ENCODE data around the gene WIF1. TPM values are rescaled to one million over a fixed set of nuclear protein-coding genes. Genes with fewer than 3 reads are reported as not detected.

The WIF1 gene
- total RNA-seq, 1 experiment from 2014 or later: not detected

- Histone ChIP-seq H3K9me2 (replicated peaks; ENCODE audit: insufficient read depth, low read length) (no peaks in the 10 kb centered on the region), H2AFZ (ENCODE audit: low read length) (no peak overlapping the region), H3K4me2 (ENCODE audit: low read depth, low read length, poor library complexity, severe bottlenecking) (no peak overlapping the region), H3K27me3 (ENCODE audit: low read length) (no peaks in the 10 kb centered on the region), H3K4me3 (ENCODE audit: low read length) (no peak overlapping the region), H3K36me3 (ENCODE audit: insufficient read depth, low read length) (no peaks in the 10 kb centered on the region), H3K4me1 (ENCODE audit: low read length) (no peaks in the 10 kb centered on the region), H3K79me2 (ENCODE audit: low read length) (no peaks in the 10 kb centered on the region), H4K20me1 (ENCODE audit: insufficient read depth, low read depth, low read length) (no peaks in the 10 kb centered on the region; the same call in 1 of the 2 replicates), H3K9me3 (ENCODE audit: low read length) (no peaks in the 10 kb centered on the region), H3K27ac (ENCODE audit: low read length) (no peak overlapping the region), H3K9ac (ENCODE audit: low read length) (no peak overlapping the region)
- DNase-seq: no peak
Measured at GRCh38 chr12:65133879-65134278, 12.8 kb upstream of the WIF1 start.

- Histone ChIP-seq H3K9ac (ENCODE audit: low read length) (no peak overlapping the region), H3K9me2 (replicated peaks; ENCODE audit: insufficient read depth, low read length) (no peaks in the 10 kb centered on the region), H3K27me3 (ENCODE audit: low read length) (no peaks in the 10 kb centered on the region), H3K4me2 (ENCODE audit: low read depth, low read length, poor library complexity, severe bottlenecking) (no peak overlapping the region), H3K4me3 (ENCODE audit: low read length) (no peak overlapping the region), H3K36me3 (ENCODE audit: insufficient read depth, low read length) (no peaks in the 10 kb centered on the region), H3K9me3 (ENCODE audit: low read length) (no peaks in the 10 kb centered on the region), H2AFZ (ENCODE audit: low read length) (no peak overlapping the region), H3K27ac (ENCODE audit: low read length) (no peak overlapping the region), H3K79me2 (ENCODE audit: low read length) (no peaks in the 10 kb centered on the region), H4K20me1 (ENCODE audit: insufficient read depth, low read depth, low read length) (no peaks in the 10 kb centered on the region; the same call in 1 of the 2 replicates), H3K4me1 (ENCODE audit: low read length) (no peaks in the 10 kb centered on the region; the same call in 1 of the 2 replicates)
- no peak for DNase-seq
Measured at GRCh38 chr12:65126482-65126881, 5.4 kb upstream of the WIF1 start.

GRCh38 chr12:65125975-65126374 is 4.9 kb upstream of the WIF1 start:
- Histone ChIP-seq H3K27ac (ENCODE audit: low read length) (no peak overlapping the region), H3K27me3 (ENCODE audit: low read length) (no peaks in the 10 kb centered on the region), H2AFZ (ENCODE audit: low read length) (0 out of 2 replicates have a peak overlapping the region, but pooled peaks have one; percentile 27), H3K4me1 (ENCODE audit: low read length) (no peaks in the 10 kb centered on the region; the same call in 1 of the 2 replicates), H4K20me1 (ENCODE audit: insufficient read depth, low read depth, low read length) (no peaks in the 10 kb centered on the region; the same call in 1 of the 2 replicates), H3K9me2 (replicated peaks; ENCODE audit: insufficient read depth, low read length) (no peaks in the 10 kb centered on the region), H3K79me2 (ENCODE audit: low read length) (no peaks in the 10 kb centered on the region), H3K4me3 (ENCODE audit: low read length) (no peak overlapping the region), H3K4me2 (ENCODE audit: low read depth, low read length, poor library complexity, severe bottlenecking) (no peak overlapping the region), H3K9ac (ENCODE audit: low read length) (no peak overlapping the region), H3K9me3 (ENCODE audit: low read length) (no peaks in the 10 kb centered on the region), H3K36me3 (ENCODE audit: insufficient read depth, low read length) (no peaks in the 10 kb centered on the region)
- DNase-seq: no peak

- H3K9ac ChIP-seq (ENCODE audit: low read length): no peak overlapping the region
- H3K36me3 ChIP-seq (ENCODE audit: insufficient read depth, low read length): no peaks in the 10 kb centered on the region
- H3K27ac ChIP-seq (ENCODE audit: low read length): no peak overlapping the region
- no peaks in the 10 kb centered on the region for H3K79me2 ChIP-seq (ENCODE audit: low read length)
- no peaks in the 10 kb centered on the region; the same call in 1 of the 2 replicates for H3K4me1 ChIP-seq (ENCODE audit: low read length)
- H2AFZ ChIP-seq (ENCODE audit: low read length): no peak overlapping the region
- no peaks in the 10 kb centered on the region for H3K9me2 ChIP-seq (replicated peaks; ENCODE audit: insufficient read depth, low read length)
- H4K20me1 ChIP-seq (ENCODE audit: insufficient read depth, low read depth, low read length): no peaks in the 10 kb centered on the region
- H3K9me3 ChIP-seq (ENCODE audit: low read length): no peaks in the 10 kb centered on the region
- DNase-seq: no peak
- no peak overlapping the region for H3K4me3 ChIP-seq (ENCODE audit: low read length)
- H3K27me3 ChIP-seq (ENCODE audit: low read length): no peaks in the 10 kb centered on the region
- no peak overlapping the region for H3K4me2 ChIP-seq (ENCODE audit: low read depth, low read length, poor library complexity, severe bottlenecking)
Measured at GRCh38 chr12:65125247-65125646, 4.1 kb upstream of the WIF1 start.

GRCh38 chr12:65123435-65124063 is 2.4 kb upstream of the WIF1 start:
- no peaks in the 10 kb centered on the region for H3K9me3 ChIP-seq (ENCODE audit: low read length)
- H3K9ac ChIP-seq (ENCODE audit: low read length): no peak overlapping the region
- no peak overlapping the region for H2AFZ ChIP-seq (ENCODE audit: low read length)
- no peaks in the 10 kb centered on the region for H4K20me1 ChIP-seq (ENCODE audit: insufficient read depth, low read depth, low read length)
- no peaks in the 10 kb centered on the region for H3K9me2 ChIP-seq (replicated peaks; ENCODE audit: insufficient read depth, low read length)
- peak; percentile 86 for DNase-seq
- H3K4me2 ChIP-seq (ENCODE audit: low read depth, low read length, poor library complexity, severe bottlenecking): no peak overlapping the region
- no peaks in the 10 kb centered on the region for H3K36me3 ChIP-seq (ENCODE audit: insufficient read depth, low read length)
- H3K79me2 ChIP-seq (ENCODE audit: low read length): no peaks in the 10 kb centered on the region
- no peak overlapping the region for H3K27ac ChIP-seq (ENCODE audit: low read length)
- H3K4me3 ChIP-seq (ENCODE audit: low read length): no peak overlapping the region
- H3K27me3 ChIP-seq (ENCODE audit: low read length): no peaks in the 10 kb centered on the region
- H3K4me1 ChIP-seq (ENCODE audit: low read length): no peaks in the 10 kb centered on the region; the same call in 1 of the 2 replicates

- H3K27ac ChIP-seq (ENCODE audit: low read length): no peak overlapping the region
- no peak overlapping the region for H3K9ac ChIP-seq (ENCODE audit: low read length)
- H3K4me1 ChIP-seq (ENCODE audit: low read length): no peaks in the 10 kb centered on the region; the same call in 1 of the 2 replicates
- H3K9me2 ChIP-seq (replicated peaks; ENCODE audit: insufficient read depth, low read length): no peaks in the 10 kb centered on the region
- no peak overlapping the region for H3K4me3 ChIP-seq (ENCODE audit: low read length)
- H3K9me3 ChIP-seq (ENCODE audit: low read length): no peaks in the 10 kb centered on the region
- no peak overlapping the region for H3K4me2 ChIP-seq (ENCODE audit: low read depth, low read length, poor library complexity, severe bottlenecking)
- H2AFZ ChIP-seq (ENCODE audit: low read length): no peak overlapping the region
- no peak for DNase-seq
- H3K79me2 ChIP-seq (ENCODE audit: low read length): no peaks in the 10 kb centered on the region
- no peaks in the 10 kb centered on the region for H3K36me3 ChIP-seq (ENCODE audit: insufficient read depth, low read length)
- no peaks in the 10 kb centered on the region for H3K27me3 ChIP-seq (ENCODE audit: low read length)
- H4K20me1 ChIP-seq (ENCODE audit: insufficient read depth, low read depth, low read length): no peaks in the 10 kb centered on the region
Measured at GRCh38 chr12:65122703-65123102, 1.6 kb upstream of the WIF1 start.

GRCh38 chr12:65121956-65122469 is 908 bp upstream of the WIF1 start:
- no peaks in the 10 kb centered on the region for H3K9me3 ChIP-seq (ENCODE audit: low read length)

GRCh38 chr12:65119063-65119462 is 2.0 kb downstream of the WIF1 start:
- Histone ChIP-seq H3K27ac (ENCODE audit: low read length) (no peak overlapping the region), H3K9me2 (replicated peaks; ENCODE audit: insufficient read depth, low read length) (no peaks in the 10 kb centered on the region), H3K4me1 (ENCODE audit: low read length) (no peaks in the 10 kb centered on the region; the same call in 1 of the 2 replicates), H3K4me3 (ENCODE audit: low read length) (no peak overlapping the region), H3K79me2 (ENCODE audit: low read length) (no peaks in the 10 kb centered on the region), H3K4me2 (ENCODE audit: low read depth, low read length, poor library complexity, severe bottlenecking) (no peak overlapping the region), H3K9ac (ENCODE audit: low read length) (no peak overlapping the region), H3K27me3 (ENCODE audit: low read length) (no peaks in the 10 kb centered on the region), H2AFZ (ENCODE audit: low read length) (no peak overlapping the region), H3K9me3 (ENCODE audit: low read length) (no peaks in the 10 kb centered on the region), H3K36me3 (ENCODE audit: insufficient read depth, low read length) (no peaks in the 10 kb centered on the region), H4K20me1 (ENCODE audit: insufficient read depth, low read depth, low read length) (no peaks in the 10 kb centered on the region)
- no peak for DNase-seq

More at GRCh38 chr12:65121956-65122469, 908 bp upstream of the WIF1 start:
- Histone ChIP-seq H3K79me2 (ENCODE audit: low read length) (no peaks in the 10 kb centered on the region), H3K4me2 (ENCODE audit: low read depth, low read length, poor library complexity, severe bottlenecking) (no peak overlapping the region), H3K27me3 (ENCODE audit: low read length) (no peaks in the 10 kb centered on the region), H3K27ac (ENCODE audit: low read length) (no peak overlapping the region), H3K36me3 (ENCODE audit: insufficient read depth, low read length) (no peaks in the 10 kb centered on the region), H3K9ac (ENCODE audit: low read length) (no peak overlapping the region), H4K20me1 (ENCODE audit: insufficient read depth, low read depth, low read length) (no peaks in the 10 kb centered on the region), H3K9me2 (replicated peaks; ENCODE audit: insufficient read depth, low read length) (no peaks in the 10 kb centered on the region), H3K4me3 (ENCODE audit: low read length) (no peak overlapping the region), H2AFZ (ENCODE audit: low read length) (no peak overlapping the region), H3K4me1 (ENCODE audit: low read length) (no peaks in the 10 kb centered on the region; the same call in 1 of the 2 replicates)
- no peak for DNase-seq
